ENCODE results near the gene TRA2B. TPM values are rescaled to one million over a fixed set of nuclear protein-coding genes. Genes with fewer than 3 reads are reported as not detected.

The TRA2B gene
- total RNA-seq, 4 donors from 2014 or later: 118 to 237 (median 126) TPM

GRCh38 chr3:185939721-185940120, 1.9 kb upstream of the TRA2B start:
- TF ChIP-seq CTCF (IDR thresholded peaks at IDR 0.05; ENCODE audit: low read depth): no peak

GRCh38 chr3:185936814-185937688, 763 bp downstream of the TRA2B start:
- TF ChIP-seq CTCF (IDR thresholded peaks at IDR 0.05; ENCODE audit: low read depth): no peak

GRCh38 chr3:185936273-185936629, 1.6 kb downstream of the TRA2B start:
- no peak for TF ChIP-seq CTCF (IDR thresholded peaks at IDR 0.05; ENCODE audit: low read depth)

- TF ChIP-seq CTCF (IDR thresholded peaks at IDR 0.05; ENCODE audit: low read depth): no peak
Observed at GRCh38 chr3:185935465-185936272, 2.1 kb downstream of the TRA2B start.

- TF ChIP-seq CTCF (IDR thresholded peaks at IDR 0.05; ENCODE audit: low read depth): no peak
Observed at GRCh38 chr3:185934767-185935464, 2.9 kb downstream of the TRA2B start.

GRCh38 chr3:185934174-185934557, 3.6 kb downstream of the TRA2B start:
- no peak for TF ChIP-seq CTCF (IDR thresholded peaks at IDR 0.05; ENCODE audit: low read depth)
